SK-N-SH (cell line): ENCODE data around the gene SFTPB.

Source experiments
- CHD2 ChIP-seq: fragments of 150-350 bp; IDR thresholded peaks from 2 replicates; pipeline ENCODE4 v1.6.1; 2018; ENCODE audit warnings: low read length; ENCODE audit not compliant: partially characterized antibody
- EP300 ChIP-seq, 2 experiments: IDR thresholded peaks; 2 replicates each; pipeline versions ENCODE4 v1.4.0 to v1.6.1; 2012; ENCODE audit warnings: borderline replicate concordance in 1 of 2, low read depth in 1 of 2, low read length in 1 of 2
- FOXJ3 ChIP-seq: sonication (generic); formaldehyde crosslinking; IDR thresholded peaks from 2 replicates; pipeline ENCODE4 v1.5.1; 2020; ENCODE audit warnings: mild to moderate bottlenecking, missing genetic modification reagents
- FOXM1 ChIP-seq: IDR thresholded peaks from 2 replicates; pipeline ENCODE4 v1.4.0; 2012; ENCODE audit warnings: low read depth, mild to moderate bottlenecking
- GABPA ChIP-seq: IDR thresholded peaks from 2 replicates; pipeline ENCODE4 v1.4.0; 2012; ENCODE audit warnings: low read depth, mild to moderate bottlenecking
- MXI1 ChIP-seq: IDR thresholded peaks from 2 replicates; pipeline ENCODE4 v1.6.1; 2012; ENCODE audit warnings: mild to moderate bottlenecking, low read depth, low read length, improper control_type of control experiment
- NRF1 ChIP-seq: IDR thresholded peaks from 2 replicates; pipeline ENCODE4 v1.6.1; 2012; ENCODE audit warnings: low read depth, mild to moderate bottlenecking, low read length
- POLR2AphosphoS5 ChIP-seq: IDR thresholded peaks from 2 replicates; pipeline ENCODE4 v1.6.1; 2012; ENCODE audit warnings: low read depth, low read length
- TAF1 ChIP-seq: IDR thresholded peaks from 2 replicates; pipeline ENCODE4 v1.6.1; 2012; ENCODE audit warnings: low read depth, mild to moderate bottlenecking, low read length, moderate library complexity, borderline replicate concordance
- TF ChIP-seq, protein P1 (sequence below): IDR thresholded peaks from 2 replicates; pipeline ENCODE4 v1.6.1; 2012; ENCODE audit warnings: mild to moderate bottlenecking, low read depth, low read length, moderate library complexity
- TF ChIP-seq, protein P2 (sequence below): fragments of 200-600 bp; sonication (generic); IDR thresholded peaks from 2 replicates; pipeline ENCODE4 v1.6.1; 2017; ENCODE audit warnings: antibody characterized with exemption, mild to moderate bottlenecking, moderate library complexity
- TF ChIP-seq, protein P3 (sequence below): IDR thresholded peaks from 2 replicates; pipeline ENCODE4 v1.4.0; 2012; ENCODE audit warnings: low read depth, borderline replicate concordance
- TF ChIP-seq, protein P4 (sequence below): fragments of 150-350 bp; IDR thresholded peaks from 2 replicates; pipeline ENCODE4 v1.6.1; 2017; ENCODE audit warnings: antibody characterized with exemption, low read length, low read depth, borderline replicate concordance

DNA sequence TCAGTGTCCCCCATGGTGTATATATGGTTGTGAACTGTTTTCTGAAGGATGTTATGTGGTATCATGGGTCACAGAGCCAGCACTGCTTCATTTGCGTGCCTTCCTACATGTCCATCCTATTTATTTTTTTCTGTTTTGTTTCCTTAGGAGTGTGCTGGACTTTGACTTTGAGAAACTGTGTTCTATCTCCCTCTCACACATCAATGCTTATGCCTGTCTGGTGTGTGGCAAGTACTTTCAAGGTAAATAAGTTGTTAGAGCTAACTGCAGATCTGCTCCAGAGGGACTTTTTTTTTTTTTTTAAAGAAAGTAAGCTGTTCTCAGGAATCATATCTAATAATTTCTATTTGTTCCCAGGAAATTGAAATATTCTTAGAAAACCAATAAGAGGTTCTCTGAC is 46.7 kb downstream of the SFTPB start:
- TF ChIP-seq, protein P1, sequence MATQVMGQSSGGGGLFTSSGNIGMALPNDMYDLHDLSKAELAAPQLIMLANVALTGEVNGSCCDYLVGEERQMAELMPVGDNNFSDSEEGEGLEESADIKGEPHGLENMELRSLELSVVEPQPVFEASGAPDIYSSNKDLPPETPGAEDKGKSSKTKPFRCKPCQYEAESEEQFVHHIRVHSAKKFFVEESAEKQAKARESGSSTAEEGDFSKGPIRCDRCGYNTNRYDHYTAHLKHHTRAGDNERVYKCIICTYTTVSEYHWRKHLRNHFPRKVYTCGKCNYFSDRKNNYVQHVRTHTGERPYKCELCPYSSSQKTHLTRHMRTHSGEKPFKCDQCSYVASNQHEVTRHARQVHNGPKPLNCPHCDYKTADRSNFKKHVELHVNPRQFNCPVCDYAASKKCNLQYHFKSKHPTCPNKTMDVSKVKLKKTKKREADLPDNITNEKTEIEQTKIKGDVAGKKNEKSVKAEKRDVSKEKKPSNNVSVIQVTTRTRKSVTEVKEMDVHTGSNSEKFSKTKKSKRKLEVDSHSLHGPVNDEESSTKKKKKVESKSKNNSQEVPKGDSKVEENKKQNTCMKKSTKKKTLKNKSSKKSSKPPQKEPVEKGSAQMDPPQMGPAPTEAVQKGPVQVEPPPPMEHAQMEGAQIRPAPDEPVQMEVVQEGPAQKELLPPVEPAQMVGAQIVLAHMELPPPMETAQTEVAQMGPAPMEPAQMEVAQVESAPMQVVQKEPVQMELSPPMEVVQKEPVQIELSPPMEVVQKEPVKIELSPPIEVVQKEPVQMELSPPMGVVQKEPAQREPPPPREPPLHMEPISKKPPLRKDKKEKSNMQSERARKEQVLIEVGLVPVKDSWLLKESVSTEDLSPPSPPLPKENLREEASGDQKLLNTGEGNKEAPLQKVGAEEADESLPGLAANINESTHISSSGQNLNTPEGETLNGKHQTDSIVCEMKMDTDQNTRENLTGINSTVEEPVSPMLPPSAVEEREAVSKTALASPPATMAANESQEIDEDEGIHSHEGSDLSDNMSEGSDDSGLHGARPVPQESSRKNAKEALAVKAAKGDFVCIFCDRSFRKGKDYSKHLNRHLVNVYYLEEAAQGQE = no peak
- TF ChIP-seq, protein P2, sequence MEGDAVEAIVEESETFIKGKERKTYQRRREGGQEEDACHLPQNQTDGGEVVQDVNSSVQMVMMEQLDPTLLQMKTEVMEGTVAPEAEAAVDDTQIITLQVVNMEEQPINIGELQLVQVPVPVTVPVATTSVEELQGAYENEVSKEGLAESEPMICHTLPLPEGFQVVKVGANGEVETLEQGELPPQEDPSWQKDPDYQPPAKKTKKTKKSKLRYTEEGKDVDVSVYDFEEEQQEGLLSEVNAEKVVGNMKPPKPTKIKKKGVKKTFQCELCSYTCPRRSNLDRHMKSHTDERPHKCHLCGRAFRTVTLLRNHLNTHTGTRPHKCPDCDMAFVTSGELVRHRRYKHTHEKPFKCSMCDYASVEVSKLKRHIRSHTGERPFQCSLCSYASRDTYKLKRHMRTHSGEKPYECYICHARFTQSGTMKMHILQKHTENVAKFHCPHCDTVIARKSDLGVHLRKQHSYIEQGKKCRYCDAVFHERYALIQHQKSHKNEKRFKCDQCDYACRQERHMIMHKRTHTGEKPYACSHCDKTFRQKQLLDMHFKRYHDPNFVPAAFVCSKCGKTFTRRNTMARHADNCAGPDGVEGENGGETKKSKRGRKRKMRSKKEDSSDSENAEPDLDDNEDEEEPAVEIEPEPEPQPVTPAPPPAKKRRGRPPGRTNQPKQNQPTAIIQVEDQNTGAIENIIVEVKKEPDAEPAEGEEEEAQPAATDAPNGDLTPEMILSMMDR = no peak
- TF ChIP-seq FOXJ3 = no peak
- TF ChIP-seq NRF1 = no peak
- TF ChIP-seq TAF1 = no peak
- TF ChIP-seq GABPA = no peak
- TF ChIP-seq, protein P3, sequence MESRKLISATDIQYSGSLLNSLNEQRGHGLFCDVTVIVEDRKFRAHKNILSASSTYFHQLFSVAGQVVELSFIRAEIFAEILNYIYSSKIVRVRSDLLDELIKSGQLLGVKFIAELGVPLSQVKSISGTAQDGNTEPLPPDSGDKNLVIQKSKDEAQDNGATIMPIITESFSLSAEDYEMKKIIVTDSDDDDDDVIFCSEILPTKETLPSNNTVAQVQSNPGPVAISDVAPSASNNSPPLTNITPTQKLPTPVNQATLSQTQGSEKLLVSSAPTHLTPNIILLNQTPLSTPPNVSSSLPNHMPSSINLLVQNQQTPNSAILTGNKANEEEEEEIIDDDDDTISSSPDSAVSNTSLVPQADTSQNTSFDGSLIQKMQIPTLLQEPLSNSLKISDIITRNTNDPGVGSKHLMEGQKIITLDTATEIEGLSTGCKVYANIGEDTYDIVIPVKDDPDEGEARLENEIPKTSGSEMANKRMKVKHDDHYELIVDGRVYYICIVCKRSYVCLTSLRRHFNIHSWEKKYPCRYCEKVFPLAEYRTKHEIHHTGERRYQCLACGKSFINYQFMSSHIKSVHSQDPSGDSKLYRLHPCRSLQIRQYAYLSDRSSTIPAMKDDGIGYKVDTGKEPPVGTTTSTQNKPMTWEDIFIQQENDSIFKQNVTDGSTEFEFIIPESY = no peak
- TF ChIP-seq CHD2 = no peak
- TF ChIP-seq POLR2AphosphoS5 = no peak
- TF ChIP-seq, protein P4, sequence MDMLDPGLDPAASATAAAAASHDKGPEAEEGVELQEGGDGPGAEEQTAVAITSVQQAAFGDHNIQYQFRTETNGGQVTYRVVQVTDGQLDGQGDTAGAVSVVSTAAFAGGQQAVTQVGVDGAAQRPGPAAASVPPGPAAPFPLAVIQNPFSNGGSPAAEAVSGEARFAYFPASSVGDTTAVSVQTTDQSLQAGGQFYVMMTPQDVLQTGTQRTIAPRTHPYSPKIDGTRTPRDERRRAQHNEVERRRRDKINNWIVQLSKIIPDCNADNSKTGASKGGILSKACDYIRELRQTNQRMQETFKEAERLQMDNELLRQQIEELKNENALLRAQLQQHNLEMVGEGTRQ = no peak
- TF ChIP-seq FOXM1 = no peak
- TF ChIP-seq EP300 (IDR thresholded peaks at IDR 0.05; ENCODE audit: borderline replicate concordance in 1 of 2, low read depth in 1 of 2, low read length in 1 of 2) = no peak
- TF ChIP-seq MXI1 = no peak
